ENCODE results near the gene NBAS.

GRCh38 chr2:15472876-15473275 is 88.3 kb downstream of the NBAS start:
- TF ChIP-seq CTCF (IDR thresholded peaks at IDR 0.05) (no peak), POLR2A (IDR thresholded peaks at IDR 0.05) (no peak)

All from esophagus squamous epithelium (tissue), 4 donors.